ENCODE measurements around the gene DNAJC5.

The DNAJC5 gene

DNA sequence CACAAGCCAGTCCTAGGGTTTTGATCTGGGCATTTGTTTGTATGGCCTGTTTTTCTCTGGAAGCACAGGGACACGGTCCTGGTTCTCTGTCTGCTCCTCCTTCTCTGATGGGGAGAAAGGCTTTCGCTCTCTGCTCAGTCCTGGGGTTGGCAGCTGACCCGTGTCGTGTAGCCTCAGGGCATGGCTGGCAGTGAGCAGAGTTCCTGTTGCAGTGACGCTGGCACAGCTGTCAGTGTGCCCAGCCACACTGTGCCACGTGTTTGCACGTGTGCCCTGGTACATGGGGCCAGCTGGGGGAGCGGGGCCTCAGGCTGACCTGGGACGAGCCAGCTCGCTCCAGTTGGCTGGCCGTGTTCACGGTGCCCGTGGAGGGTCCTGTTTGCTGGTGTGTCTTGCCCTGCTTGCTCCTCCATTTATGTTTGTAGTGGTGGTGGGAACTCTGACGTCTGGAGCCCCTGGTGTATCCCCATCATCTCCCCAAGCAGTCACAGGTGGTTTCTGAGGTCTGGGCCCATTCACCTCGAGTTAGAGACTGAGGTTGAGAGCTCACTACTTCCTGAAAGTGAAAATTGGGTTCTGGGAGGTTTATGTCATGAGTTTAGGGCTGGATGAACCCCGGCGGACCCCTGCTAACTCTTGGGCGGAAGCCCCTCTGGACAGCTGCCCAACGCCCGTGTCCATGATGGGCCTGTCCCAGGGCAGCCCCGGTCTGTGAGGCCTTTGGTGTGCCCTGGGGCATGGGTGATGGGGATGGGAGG, 10.2 kb upstream of the DNAJC5 start:
- DNase-seq (ENCODE audit: low read depth) = no peak

GRCh38 chr20:63885264-63886053, 9.5 kb upstream of the DNAJC5 start:
- no peak for DNase-seq (ENCODE audit: low read depth)

- DNase-seq (ENCODE audit: low read depth) = no peak
Observed at GRCh38 chr20:63886054-63886419, 8.9 kb upstream of the DNAJC5 start.

GRCh38 chr20:63886921-63887320, 8.0 kb upstream of the DNAJC5 start:
- no peak for DNase-seq (ENCODE audit: low read depth)

DNA sequence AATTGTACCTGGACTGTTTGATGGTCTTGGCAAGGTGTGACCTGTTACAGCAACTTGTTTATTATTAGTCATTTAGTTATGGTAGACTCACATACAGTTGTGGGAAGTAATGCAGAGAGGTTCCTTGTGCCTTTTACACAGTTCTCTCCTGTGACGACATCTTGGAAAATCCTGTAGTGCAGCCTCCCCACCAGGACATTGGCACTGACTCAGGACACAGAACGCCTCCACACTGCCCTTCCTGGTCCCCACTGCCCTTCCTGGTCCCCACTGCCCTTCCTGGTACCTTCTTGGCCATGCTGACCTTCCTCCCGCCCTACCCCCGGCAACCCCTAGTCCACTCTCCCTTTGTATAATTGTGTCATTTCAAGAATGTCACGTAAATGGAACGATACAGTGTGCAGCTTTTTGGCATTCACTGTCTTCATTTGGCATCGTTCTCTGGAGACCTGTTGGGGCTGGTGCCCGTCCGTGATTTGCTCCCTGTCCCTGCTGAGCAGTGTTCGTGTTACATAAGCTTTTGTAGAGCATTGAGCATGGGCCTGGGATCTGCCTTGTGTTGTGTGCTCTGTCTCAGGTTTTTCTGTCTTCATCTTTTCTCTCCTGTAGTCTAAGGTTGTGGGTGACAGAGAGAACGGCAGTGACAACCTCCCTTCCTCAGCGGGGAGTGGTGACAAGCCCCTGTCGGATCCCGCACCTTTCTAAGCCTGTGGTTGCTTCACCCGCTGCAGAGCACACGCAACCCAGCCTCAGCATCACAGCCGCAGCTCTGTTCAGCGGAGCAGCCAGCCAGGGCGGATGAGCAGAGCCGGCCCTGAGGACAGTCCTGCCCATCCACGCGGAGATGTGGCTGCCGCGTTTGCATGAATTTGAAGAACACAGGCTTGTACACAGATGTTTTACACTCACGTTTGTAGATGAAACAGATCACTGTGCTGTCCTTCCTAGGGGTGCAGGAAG, 5.4 kb upstream of the DNAJC5 start:
- DNase-seq (ENCODE audit: low read depth) = no peak

DNA sequence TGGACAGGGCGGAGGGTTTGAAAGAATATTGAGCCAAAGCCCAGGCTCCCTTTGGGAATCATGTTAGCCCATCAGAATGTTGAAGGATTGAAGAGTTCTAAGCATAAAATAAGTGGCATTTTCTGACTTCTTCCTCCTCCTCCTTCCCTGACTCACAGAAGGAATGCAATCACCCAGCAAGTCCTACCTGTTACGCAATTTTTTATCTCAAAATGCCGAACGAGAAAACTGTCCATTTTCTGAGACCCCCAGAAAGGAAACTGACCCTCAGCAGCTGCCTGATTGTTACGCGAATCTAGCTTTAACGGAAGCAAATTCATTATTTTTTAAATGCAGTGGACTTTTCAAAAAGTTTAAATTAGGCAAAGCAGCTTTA, 4.7 kb upstream of the DNAJC5 start:
- DNase-seq (ENCODE audit: low read depth) = no peak

DNA sequence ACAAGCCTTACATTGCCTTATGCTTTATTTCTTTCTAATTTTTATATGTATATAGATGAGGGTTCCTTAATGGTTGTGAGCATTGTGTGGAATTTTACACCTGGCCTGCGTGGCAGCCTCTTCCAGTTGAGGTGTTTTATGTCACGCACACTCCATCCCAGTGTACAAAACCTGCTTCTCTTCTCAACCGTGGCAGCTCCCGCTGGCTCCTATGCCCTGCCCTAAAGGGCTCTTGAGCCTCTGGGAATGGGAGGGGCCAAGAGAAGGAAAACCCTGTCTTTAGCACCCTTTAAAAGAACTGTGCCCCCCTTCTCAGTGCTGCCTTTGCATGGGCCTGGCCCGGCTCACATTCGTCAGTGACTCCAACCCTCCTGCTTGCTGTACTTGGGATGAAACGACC, 4.3 kb upstream of the DNAJC5 start:
- no peak for DNase-seq (ENCODE audit: low read depth)

GRCh38 chr20:63891061-63892002, 3.6 kb upstream of the DNAJC5 start:
- DNase-seq (ENCODE audit: low read depth) = no peak

- no peak for DNase-seq (ENCODE audit: low read depth)
Observed at GRCh38 chr20:63892402-63892801, 2.5 kb upstream of the DNAJC5 start.

GRCh38 chr20:63893999-63894357, 948 bp upstream of the DNAJC5 start:
- no peak for DNase-seq (ENCODE audit: low read depth)

GRCh38 chr20:63895202-63895951, 451 bp downstream of the DNAJC5 start:
- no peak for DNase-seq (ENCODE audit: low read depth)

GRCh38 chr20:63895952-63896263, 982 bp downstream of the DNAJC5 start:
- no peak for DNase-seq (ENCODE audit: low read depth)

DNA sequence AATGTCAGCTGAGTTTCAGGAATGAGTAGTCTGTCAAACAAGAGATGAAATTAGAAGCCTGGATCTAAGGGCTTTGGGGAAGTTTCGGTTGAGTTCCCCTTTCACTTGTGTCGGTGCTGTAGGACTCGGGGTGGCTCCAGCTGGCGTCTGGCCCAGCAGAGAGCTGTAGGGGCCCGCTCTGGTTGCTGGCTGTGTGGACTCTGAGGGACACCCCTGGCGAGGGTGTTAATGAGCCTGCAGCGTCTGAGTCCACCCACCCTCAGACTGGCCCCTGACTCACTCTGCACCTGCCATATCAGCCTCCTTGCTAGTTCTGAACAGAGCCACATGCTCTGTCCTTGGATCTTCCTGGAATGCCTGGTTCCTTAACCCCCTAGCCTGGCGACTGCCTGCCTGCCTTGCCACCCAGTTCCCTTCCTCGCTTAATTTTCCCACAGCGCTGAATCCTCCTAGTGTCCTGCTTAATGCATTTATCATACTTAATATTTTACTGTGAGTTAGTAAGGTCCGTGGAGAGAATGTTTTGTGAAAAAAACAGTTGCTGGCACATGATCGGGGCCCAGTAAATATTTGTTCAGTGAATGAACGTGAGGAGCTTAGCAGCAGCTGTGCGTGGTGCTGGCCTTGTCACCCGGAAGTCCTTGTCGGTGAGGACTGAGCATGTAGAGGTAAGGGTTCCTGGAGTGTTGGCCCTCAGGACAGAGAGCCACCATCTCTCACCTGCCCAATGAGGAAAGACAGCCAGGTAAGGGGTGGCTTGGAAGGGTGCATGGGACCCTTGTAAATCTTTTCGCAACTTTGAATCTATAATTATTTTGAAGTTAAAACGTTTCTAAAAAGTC, 1.6 kb downstream of the DNAJC5 start:
- DNase-seq (ENCODE audit: low read depth) = no peak

- no peak for DNase-seq (ENCODE audit: low read depth)
Observed at GRCh38 chr20:63897978-63898561, 3.1 kb downstream of the DNAJC5 start.

GRCh38 chr20:63898882-63899558, 4.1 kb downstream of the DNAJC5 start:
- no peak for DNase-seq (ENCODE audit: low read depth)

DNA sequence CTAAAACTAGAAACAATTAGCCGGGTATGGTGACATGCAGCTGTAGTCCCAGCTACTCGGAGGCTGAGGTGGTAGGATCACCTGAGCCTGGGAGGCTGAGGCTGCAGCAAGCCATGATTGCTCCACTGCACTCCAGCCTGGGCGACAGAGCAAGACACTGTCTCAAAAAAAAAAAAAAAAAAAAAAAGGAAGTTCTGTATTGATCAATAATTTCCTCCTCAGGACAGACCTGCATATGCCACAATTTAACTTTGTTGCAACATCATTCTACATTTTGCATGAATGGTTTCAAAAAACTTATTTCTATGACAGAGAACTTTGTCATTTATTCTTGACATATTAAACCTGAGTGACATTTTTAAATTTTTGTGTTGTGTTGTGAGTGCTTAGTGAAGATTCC, 5.5 kb downstream of the DNAJC5 start:
- no peak for DNase-seq (ENCODE audit: low read depth)

GRCh38 chr20:63903796-63904561, 9.1 kb downstream of the DNAJC5 start:
- no peak for DNase-seq (ENCODE audit: low read depth)

GRCh38 chr20:63908008-63908682, 13.2 kb downstream of the DNAJC5 start:
- no peak for DNase-seq (ENCODE audit: low read depth)
